ENCODE data around the gene CORIN. TPM values are rescaled to one million over a fixed set of nuclear protein-coding genes. Genes with fewer than 3 reads are reported as not detected.

The CORIN gene
- total and polyA plus RNA-seq, 2 of the 4 experiments (the other 2 are of a cell fraction): 20.3 to 24.7 TPM

DNA sequence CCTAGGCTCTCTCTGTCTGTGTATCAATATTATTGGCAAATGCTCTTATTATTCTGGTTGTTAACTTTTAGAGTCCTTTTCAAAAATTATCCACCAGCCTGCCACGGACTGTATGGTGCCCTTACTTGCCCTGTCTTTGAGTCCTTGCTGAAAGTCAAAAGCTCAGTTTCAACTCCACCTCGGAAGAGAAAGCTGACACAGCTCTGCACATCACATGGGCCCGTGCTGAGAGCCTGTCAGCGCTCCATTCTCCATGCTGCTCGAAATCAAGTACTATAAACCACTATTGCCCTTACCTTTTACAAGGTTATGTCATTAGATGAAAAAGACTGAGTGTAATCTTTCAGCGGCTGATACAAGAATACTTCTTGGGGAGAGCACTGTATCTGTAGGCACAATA lies 141.0 kb downstream of the CORIN start:
- POLR2A ChIA-PET (ENCODE audit: unreplicated experiment): no interaction called here
- in situ Hi-C loops (cut with MboI; ENCODE audit: low sequenced_read_pairs) (no loop called here), dilution Hi-C loops (cut with HindIII; ENCODE audit: low sequenced_read_pairs, unreplicated experiment) (no loop called here), intact Hi-C loops (cut with micrococcal nuclease) (no loop called here)
- Histone ChIP-seq H3K27ac (ENCODE audit: insufficient read depth, low read length) (no peak overlapping the region), H2BK120ac (ENCODE audit: low read depth, low read length) (no peak overlapping the region), H4K8ac (ENCODE audit: low read depth in 2 of 2, low read length in 2 of 2) (no peak overlapping the region), H3K36me3 (ENCODE audit: control insufficient read depth, insufficient read depth, low read length) (no peaks in the 10 kb centered on the region), H3K4me2 (ENCODE audit: low read depth, low read length) (no peak overlapping the region), H3K27me3 (ENCODE audit: control insufficient read depth, insufficient read depth, low read length) (peaks cover 7% of the 10 kb centered on the region), H3K4me3 (ENCODE audit: insufficient read depth, low read depth, low read length) (no peak overlapping the region), H2AK5ac (ENCODE audit: low read depth, low read length) (no peak overlapping the region), H2AK9ac (replicated peaks; ENCODE audit: low read depth, low read length, poor library complexity) (no peak overlapping the region), H3K14ac (replicated peaks; ENCODE audit: low read depth, low read length) (no peak overlapping the region), H3K9me3 (ENCODE audit: control insufficient read depth, insufficient read depth, low read length) (no peaks in the 10 kb centered on the region), H3K4ac (ENCODE audit: low read depth, low read length) (no peak overlapping the region), H3K56ac (ENCODE audit: extremely low read depth, insufficient read depth, low read length) (no peak overlapping the region), H4K5ac (ENCODE audit: low read depth, low read length) (no peak overlapping the region), H3K4me1 (ENCODE audit: control insufficient read depth, insufficient read depth, low read length) (no peaks in the 10 kb centered on the region), H4K91ac (ENCODE audit: insufficient read depth, low read depth, low read length) (no peak overlapping the region), H3K18ac (ENCODE audit: low read depth, low read length) (no peak overlapping the region), H3K9me1 (ENCODE audit: insufficient read depth, low read length) (no peaks in the 10 kb centered on the region), H3K79me1 (ENCODE audit: low read depth in 1 of 2, low read length in 2 of 2) (no peaks in the 10 kb centered on the region), H2BK20ac (ENCODE audit: low read depth, low read length) (no peak overlapping the region), H4K20me1 (ENCODE audit: insufficient read depth, low read length) (no peaks in the 10 kb centered on the region), H2BK15ac (ENCODE audit: low read depth, low read length) (no peak overlapping the region), H2AFZ (replicated peaks; ENCODE audit: low read length, poor library complexity) (no peak overlapping the region), H2BK5ac (ENCODE audit: low read depth, low read length, poor library complexity, severe bottlenecking) (no peak overlapping the region), H3K9ac (ENCODE audit: low read depth, low read length) (no peak overlapping the region), H3K23ac (ENCODE audit: low read depth, low read length) (no peak overlapping the region)
- DNase-seq (no peak), ATAC-seq (ENCODE audit: low read depth) (no peak)
- WGBS, 2 experiments (ENCODE audit: extremely low coverage in 2 of 2, insufficient read length in 1 of 2): 50% methylated on average over 1 of the region's 6 CpGs; no CpG with 5 or more reads in 1 of the 2 experiments
- TF ChIP-seq, protein P1, sequence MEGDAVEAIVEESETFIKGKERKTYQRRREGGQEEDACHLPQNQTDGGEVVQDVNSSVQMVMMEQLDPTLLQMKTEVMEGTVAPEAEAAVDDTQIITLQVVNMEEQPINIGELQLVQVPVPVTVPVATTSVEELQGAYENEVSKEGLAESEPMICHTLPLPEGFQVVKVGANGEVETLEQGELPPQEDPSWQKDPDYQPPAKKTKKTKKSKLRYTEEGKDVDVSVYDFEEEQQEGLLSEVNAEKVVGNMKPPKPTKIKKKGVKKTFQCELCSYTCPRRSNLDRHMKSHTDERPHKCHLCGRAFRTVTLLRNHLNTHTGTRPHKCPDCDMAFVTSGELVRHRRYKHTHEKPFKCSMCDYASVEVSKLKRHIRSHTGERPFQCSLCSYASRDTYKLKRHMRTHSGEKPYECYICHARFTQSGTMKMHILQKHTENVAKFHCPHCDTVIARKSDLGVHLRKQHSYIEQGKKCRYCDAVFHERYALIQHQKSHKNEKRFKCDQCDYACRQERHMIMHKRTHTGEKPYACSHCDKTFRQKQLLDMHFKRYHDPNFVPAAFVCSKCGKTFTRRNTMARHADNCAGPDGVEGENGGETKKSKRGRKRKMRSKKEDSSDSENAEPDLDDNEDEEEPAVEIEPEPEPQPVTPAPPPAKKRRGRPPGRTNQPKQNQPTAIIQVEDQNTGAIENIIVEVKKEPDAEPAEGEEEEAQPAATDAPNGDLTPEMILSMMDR (conservative IDR thresholded peaks at IDR 0.05; ENCODE audit: low read depth, low read length): no peak
- no peak for TF ChIP-seq NFE2L2 (IDR thresholded peaks at IDR 0.05; ENCODE audit: low read depth, low read length)
- no peak for TF ChIP-seq MAFK (IDR thresholded peaks at IDR 0.05; ENCODE audit: low read depth, low read length)
- BruUV-seq (replicated peaks): no TSS peak
- CTCF ChIA-PET: interaction anchor here (0.8 to 1.1 kb wide), 2 partner anchors 10 to 140 kb away, joined by 3 to 4 read pairs; no protein-coding TSS in a partner anchor
